A549 (cell line): ENCODE results near the gene ETF1. TPM values are rescaled to one million over a fixed set of nuclear protein-coding genes. Genes with fewer than 3 reads are reported as not detected.
"Not testable (repeated sequence)": the region's sequence is repeated elsewhere in the genome, so short reads cannot be mapped to it uniquely, and the experiment has no call there.

Experiments
- ATAC-seq, 2 experiments: fragments of 200-7000 bp in 1 of 2; fragments of >200 bp in 1 of 2; cut with Nextera tagmentation in 1 of 2; cut with Tn5 transposase in 1 of 2; 3 replicates each; pipeline versions ENCODE4 v1.8.0 to v1.9.1; 2018 to 2020; ENCODE audit warnings: mild to moderate bottlenecking in 1 of 2, moderate library complexity in 1 of 2
- CTCF ChIA-PET: fragments of 300-600 bp; sonication (Branson Sonifier 250); formaldehyde crosslinking; extraction: SDS; loops from one replicate; lab custom pipeline; 2021; ENCODE audit warnings: antibody characterized with exemption, inconsistent platforms; lab: Yijun Ruan, JAX
- POLR2A ChIA-PET: fragments of 350-600 bp; formaldehyde crosslinking; extraction: SDS; loops from one replicate; lab custom pipeline; 2021; ENCODE audit warnings: antibody characterized with exemption, inconsistent platforms; lab: Yijun Ruan, JAX
- DNase-seq, 2 experiments: peaks; one replicate each; pipeline versions ENCODE4 v3.0.0 to v3.0.0-alpha.2; 2011 to 2016; ENCODE audit warnings: low read depth in 1 of 2, low spot score in 1 of 2
- FAIRE-seq: peaks from 2 replicates; lab custom pipeline; 2011; peaks lifted over from hg19 to GRCh38; lab: Jason Lieb, UNC
- H3K27ac ChIP-seq, 2 experiments: fragments of >200 bp; sonication (Bioruptor Twin); formaldehyde crosslinking; 3 replicates each; pipeline ENCODE4 v1.5.1; 2016 to 2017
- H3K4me1 ChIP-seq: fragments of >200 bp; sonication (Bioruptor Twin); formaldehyde crosslinking; 3 replicates; pipeline ENCODE4 v1.6.1; 2016
- H3K4me2 ChIP-seq: fragments of >200 bp; sonication (Bioruptor Twin); formaldehyde crosslinking; 3 replicates; pipeline ENCODE4 v1.6.1; 2016
- H3K4me3 ChIP-seq: fragments of >200 bp; sonication (Bioruptor Twin); formaldehyde crosslinking; 3 replicates; pipeline ENCODE4 v1.5.1; 2016
- H3K9me3 ChIP-seq: fragments of >200 bp; sonication (Bioruptor Twin); formaldehyde crosslinking; 3 replicates; pipeline ENCODE4 v1.6.1; 2016
- ATOH8 ChIP-seq: fragments of 250-450 bp; sonication (Bioruptor Pico); IDR thresholded peaks from 2 replicates; pipeline ENCODE4 v1.5.0; 2020; ENCODE audit warnings: low read depth, mild to moderate bottlenecking, moderate library complexity
- CEBPB ChIP-seq, 2 experiments: fragments of >200 bp in 1 of 2; sonication (Bioruptor Twin) in 1 of 2; formaldehyde crosslinking in 1 of 2; IDR thresholded peaks; 2 replicates each; pipeline ENCODE4 v1.6.1; 2012 to 2016
- E2F6 ChIP-seq: IDR thresholded peaks from 2 replicates; pipeline ENCODE4 v1.6.1; 2012; ENCODE audit warnings: low read depth, borderline replicate concordance
- EHMT2 ChIP-seq: fragments of 200-600 bp; sonication (generic); IDR thresholded peaks from 2 replicates; pipeline ENCODE4 v1.6.1; 2016; ENCODE audit warnings: antibody characterized with exemption, low read depth, mild to moderate bottlenecking, moderate library complexity
- ELK1 ChIP-seq: fragments of 150-350 bp; IDR thresholded peaks from 2 replicates; pipeline ENCODE4 v1.6.1; 2014; ENCODE audit warnings: low read depth, mild to moderate bottlenecking, low read length
- FOSL2 ChIP-seq, 2 experiments: fragments of 450-650 bp in 1 of 2; fragments of >200 bp in 1 of 2; sonication (Bioruptor Twin) in 1 of 2; formaldehyde crosslinking; IDR thresholded peaks; 2 replicates each; pipeline versions ENCODE4 v1.5.0 to v1.6.1; 2016 to 2020; ENCODE audit warnings: mild to moderate bottlenecking in 1 of 2, moderate library complexity in 1 of 2
- FOXS1 ChIP-seq: fragments of 250-450 bp; sonication (Bioruptor Pico); IDR thresholded peaks from 2 replicates; pipeline ENCODE4 v1.5.0; 2020; ENCODE audit warnings: mild to moderate bottlenecking, moderate library complexity
- GATA3 ChIP-seq: IDR thresholded peaks from 2 replicates; pipeline ENCODE4 v1.6.1; 2012; ENCODE audit warnings: borderline replicate concordance
- JUNB ChIP-seq: fragments of >200 bp; sonication (Bioruptor Twin); formaldehyde crosslinking; IDR thresholded peaks from 2 replicates; pipeline ENCODE4 v1.6.1; 2016
- KDM1A ChIP-seq: fragments of 200-600 bp; sonication (generic); IDR thresholded peaks from 2 replicates; pipeline ENCODE4 v1.6.1; 2016; ENCODE audit warnings: low read depth, mild to moderate bottlenecking
- PBX3 ChIP-seq: IDR thresholded peaks from 2 replicates; pipeline ENCODE4 v1.6.1; 2012
- PHF8 ChIP-seq: fragments of 200-600 bp; sonication (generic); IDR thresholded peaks from 2 replicates; pipeline ENCODE4 v1.6.1; 2016; ENCODE audit warnings: low read depth, mild to moderate bottlenecking, antibody characterized with exemption, moderate library complexity, borderline replicate concordance
- POLR2AphosphoS2 ChIP-seq: conservative IDR thresholded peaks from 2 replicates; pipeline ENCODE4 v1.6.1; 2012; ENCODE audit warnings: low read length, improper control_type of control experiment, inconsistent platforms
- RARB ChIP-seq: fragments of 250-450 bp; sonication (Bioruptor Pico); IDR thresholded peaks from 2 replicates; pipeline ENCODE4 v1.8.0; 2021; ENCODE audit warnings: mild to moderate bottlenecking, moderate library complexity
- RCOR1 ChIP-seq: fragments of 150-350 bp; IDR thresholded peaks from 2 replicates; pipeline ENCODE4 v1.6.1; 2014; ENCODE audit warnings: antibody characterized with exemption, low read length, low read depth
- SREBF2 ChIP-seq: fragments of 450-650 bp; IDR thresholded peaks from 2 replicates; pipeline ENCODE4 v1.6.1; 2014; ENCODE audit warnings: mild to moderate bottlenecking, moderate library complexity
- ZSCAN20 ChIP-seq: fragments of 250-450 bp; sonication (Bioruptor Pico); IDR thresholded peaks from 2 replicates; pipeline ENCODE4 v1.8.0; 2022; ENCODE audit warnings: mild to moderate bottlenecking, moderate library complexity
- WGBS: methylation state at CpG from one replicate; pipeline ENCODE4 v1.1.6; 2017; ENCODE audit errors: missing lambda C conversion rate; 5-methylcytosine and 5-hydroxymethylcytosine counted together
- polyA plus RNA-seq, 4 experiments: library from polyadenylated mRNA; depleted of rRNA in 3 of 4; stranded (reverse); fragments of >200 nt; fragmentation: RNase III in 1 of 4; extraction: RNeasy Plus Mini Kit Qiagen cat#74134 plus additional on column Dnase treatment in 1 of 4; gene quantifications; 2 replicates in 3 of 4; 3 replicates in 1 of 4; pipeline ENCODE4 v1.2.3, GENCODE V29; 2011 to 2017

Gene ETF1
- polyA plus RNA-seq, 2 of the 4 experiments (the other 2 are of a cell fraction), result 119 to 161 TPM

GRCh38 chr5:138488481-138488945 lies 54.5 kb downstream of the ETF1 start:
- no peak overlapping the region for H3K4me3 ChIP-seq
- ChIA-PET POLR2A (no interaction called here), CTCF (interaction anchor here (2.5 kb wide), 1 partner anchor 15 kb away, joined by 21 read pairs; no protein-coding TSS in a partner anchor)
- WGBS, result 53% methylated on average over 5 of the region's 5 CpGs
- no peak overlapping the region for H3K27ac ChIP-seq
- no peaks in the 10 kb centered on the region for H3K9me3 ChIP-seq
- peaks cover 9% of the 10 kb centered on the region; the same call in 1 of the 3 replicates for H3K4me1 ChIP-seq
- no peak overlapping the region for H3K4me2 ChIP-seq
- TF ChIP-seq EHMT2 (no peak), JUNB (no peak), E2F6 (no peak), ELK1 (no peak), PBX3 (no peak), SREBF2 (no peak), GATA3 (no peak), ATOH8 (CRISPR knock-in tag) (no peak)
- FAIRE-seq (no peak), DNase-seq (no peak), ATAC-seq (no peak)

- H3K9me3 ChIP-seq, result no peaks in the 10 kb centered on the region
- H3K4me1 ChIP-seq, result no peaks in the 10 kb centered on the region
- ChIA-PET POLR2A (no interaction called here), CTCF (interaction anchor here (1.2 to 2.3 kb wide), 3 partner anchors 9 to 33 kb away, joined by 3 to 11 read pairs (median 4); no protein-coding TSS in a partner anchor)
- no peak for DNase-seq
- ATAC-seq, result peak; percentile 54 to 68
- H3K4me3 ChIP-seq, result no peak overlapping the region
- WGBS, result 58% methylated on average over 4 of the region's 4 CpGs
- no peak overlapping the region for H3K4me2 ChIP-seq
- FAIRE-seq, result no peak
- no peak for TF ChIP-seq FOSL2 (IDR thresholded peaks at IDR 0.05)
- no peak for TF ChIP-seq FOSL2 (CRISPR knock-in tag; IDR thresholded peaks at IDR 0.05)
- no peak for TF ChIP-seq PHF8
- no peak for TF ChIP-seq CEBPB (IDR thresholded peaks at IDR 0.05)
- TF ChIP-seq ZSCAN20 (CRISPR knock-in tag), result no peak
- no peak overlapping the region for H3K27ac ChIP-seq
Measured at GRCh38 chr5:138482638-138483037, 60.4 kb downstream of the ETF1 start.

GRCh38 chr5:138476918-138477317 lies 66.1 kb downstream of the ETF1 start:
- TF ChIP-seq ATOH8 (CRISPR knock-in tag), result no peak
- no peak for TF ChIP-seq FOXS1 (CRISPR knock-in tag)
- TF ChIP-seq RCOR1, result no peak
- TF ChIP-seq EHMT2, result no peak
- TF ChIP-seq RARB (CRISPR knock-in tag), result no peak
- no peak for TF ChIP-seq POLR2AphosphoS2
- no peak for TF ChIP-seq KDM1A
- no peak for TF ChIP-seq GATA3
- DNase-seq (no peak), FAIRE-seq (no peak), ATAC-seq (no peak)
- 81% methylated on average over 7 of the region's 7 CpGs for WGBS
- Histone ChIP-seq H3K9me3 (no peaks in the 10 kb centered on the region), H3K4me3 (no peak overlapping the region), H3K27ac (no peak overlapping the region), H3K4me2 (no peak overlapping the region), H3K4me1 (no peaks in the 10 kb centered on the region)
- ChIA-PET CTCF (interaction anchor here (1.6 kb wide), 1 partner anchor 13 kb away, joined by 3 read pairs; no protein-coding TSS in a partner anchor), POLR2A (no interaction called here)

- ChIA-PET CTCF (interaction anchor here (0.6 to 1.8 kb wide), 5 partner anchors 9 to 262 kb away, joined by 3 to 8 read pairs (median 3); partner anchors contain the start of gene EGR1), POLR2A (interaction anchor here (0.9 kb wide), 1 partner anchor 9 kb away, joined by 3 read pairs; no protein-coding TSS in a partner anchor)
- not testable (repeated sequence) for DNase-seq, ATAC-seq, H3K4me2 ChIP-seq, FAIRE-seq, H3K9me3 ChIP-seq, H3K4me3 ChIP-seq, H3K4me1 ChIP-seq, H3K27ac ChIP-seq
- 61% methylated on average over 5 of the region's 5 CpGs for WGBS
Measured at GRCh38 chr5:138473151-138473550, 69.9 kb downstream of the ETF1 start.
